ENCODE measurements around the gene LIPE. TPM values are rescaled to one million over a fixed set of nuclear protein-coding genes. Genes with fewer than 3 reads are reported as not detected.

LIPE gene
- total RNA-seq, 1 donor from 2014 or later = 9.1 TPM

GRCh38 chr19:42443944-42444398 lies 16.8 kb upstream of the LIPE start:
- no peak for DNase-seq (ENCODE audit: low read depth, low spot score)

DNA sequence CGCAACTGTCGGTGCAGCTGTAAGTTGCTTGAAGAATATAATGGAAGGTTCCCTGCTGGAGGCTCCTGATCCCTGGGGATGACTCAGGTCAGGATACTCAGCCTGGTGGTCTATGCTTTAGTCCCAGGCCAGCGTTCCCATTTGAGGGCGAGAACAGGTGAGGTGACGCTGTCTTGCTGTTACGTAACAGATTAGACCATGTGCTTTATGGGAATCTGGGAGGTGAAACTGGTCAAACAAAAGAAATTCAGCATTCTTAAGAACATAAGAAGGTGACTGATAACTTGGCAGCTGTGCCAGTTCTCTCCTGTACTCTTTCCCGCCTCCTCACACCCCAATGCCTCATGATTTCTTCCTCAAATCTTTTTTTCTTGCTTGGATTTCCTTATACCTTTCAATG lies 15.6 kb upstream of the LIPE start, which contains the start of gene CXCL17:
CXCL17 (minus strand) TSS at position 114 of the 400 bp plus-strand sequence. CDS start 114 bp downstream, outside the sequence.
- no peak for DNase-seq (ENCODE audit: low read depth, low spot score)

DNA sequence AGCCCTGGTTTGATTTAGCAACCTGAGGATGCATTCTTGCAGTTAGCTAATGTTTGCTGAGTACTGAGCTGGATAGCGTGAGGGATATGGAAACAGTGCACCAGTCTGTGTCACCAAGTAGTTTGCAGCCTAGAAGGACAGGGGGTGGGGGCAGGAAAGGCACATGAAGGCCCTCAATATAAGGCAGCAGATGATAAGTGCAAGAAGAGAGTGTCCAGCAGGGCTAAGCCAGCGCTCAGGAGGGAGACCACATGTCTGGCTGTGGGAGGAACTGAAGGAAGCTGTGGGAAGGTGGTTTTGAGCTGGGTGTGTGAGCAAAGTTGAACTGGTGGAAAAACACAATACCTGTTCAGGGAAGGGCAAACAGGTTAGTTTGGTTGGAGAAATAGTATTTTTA lies 13.9 kb upstream of the LIPE start:
- no peak for DNase-seq (ENCODE audit: low read depth, low spot score)

DNA sequence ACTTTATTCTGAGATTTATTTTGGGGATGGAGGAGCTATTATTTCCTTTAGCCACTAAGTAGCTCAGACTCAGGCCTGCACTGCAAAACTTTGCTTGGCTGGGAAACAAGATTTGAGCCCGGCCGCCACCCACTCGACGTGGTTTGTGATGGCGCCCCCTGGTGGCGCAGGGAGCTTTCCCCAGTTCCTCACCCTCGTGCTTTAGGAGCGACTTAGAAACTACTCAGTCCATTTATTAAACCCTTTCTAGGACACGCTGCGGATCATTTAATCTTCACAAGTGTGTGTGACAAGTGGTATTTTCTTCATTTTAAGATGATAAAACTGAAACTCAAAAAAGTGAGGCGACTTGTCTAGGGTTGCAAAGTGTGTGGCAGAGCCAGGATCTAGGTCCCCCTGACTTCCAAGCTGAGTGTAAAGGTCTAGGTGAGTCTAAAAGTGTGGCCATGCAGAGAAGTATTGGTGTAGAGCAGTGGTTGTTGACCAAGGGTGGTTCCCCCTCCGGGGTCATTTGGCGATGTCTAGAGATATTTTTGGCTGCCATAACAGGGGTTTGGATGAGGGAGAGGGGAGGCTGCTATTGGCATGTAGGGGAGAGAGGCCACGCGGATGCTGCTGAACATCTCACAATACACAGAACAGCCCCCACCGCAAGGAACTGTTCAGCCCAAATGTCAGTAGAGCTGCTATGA lies 13.3 kb upstream of the LIPE start:
- DNase-seq (ENCODE audit: low read depth, low spot score) = no peak

DNA sequence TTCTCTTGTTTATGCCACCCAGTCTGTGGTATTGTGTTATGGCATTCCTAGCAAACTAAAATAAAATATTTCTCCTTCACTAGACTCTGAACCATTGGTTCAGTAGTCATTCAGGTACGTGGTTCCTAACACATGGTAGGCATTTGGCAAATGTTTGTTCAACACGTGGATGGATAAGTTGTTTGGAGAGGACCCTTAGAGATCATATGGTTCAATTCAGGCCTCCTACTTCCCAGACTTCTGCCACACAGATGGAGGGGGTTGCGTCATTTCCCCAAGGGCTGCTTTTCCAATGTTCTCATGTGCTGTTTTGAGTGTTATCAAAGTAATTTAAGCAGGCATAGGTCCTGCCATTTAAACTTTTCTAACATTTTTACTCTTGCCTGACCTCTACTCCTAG lies 8.8 kb upstream of the LIPE start:
- no peak for DNase-seq (ENCODE audit: low read depth, low spot score)

DNA sequence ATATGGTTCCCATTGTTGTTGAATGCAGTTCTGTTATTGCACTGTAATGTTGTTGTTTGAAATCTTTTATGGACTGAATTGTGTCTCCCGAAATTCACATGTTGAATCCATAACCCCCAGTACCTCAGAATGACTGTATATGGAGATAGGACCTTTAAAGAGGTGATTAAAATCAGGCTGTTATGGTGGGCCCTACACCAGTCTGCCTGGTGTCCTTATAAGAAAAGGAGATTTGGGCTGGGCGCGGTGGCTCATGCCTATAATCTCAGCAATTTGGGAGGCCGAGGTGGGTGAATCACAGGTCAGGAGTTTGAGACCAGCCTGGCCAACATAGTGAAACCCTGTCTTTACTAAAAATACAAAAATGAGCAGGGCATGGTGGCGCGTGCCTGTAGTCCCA lies 8.1 kb upstream of the LIPE start:
- DNase-seq (ENCODE audit: low read depth, low spot score) = no peak

DNA sequence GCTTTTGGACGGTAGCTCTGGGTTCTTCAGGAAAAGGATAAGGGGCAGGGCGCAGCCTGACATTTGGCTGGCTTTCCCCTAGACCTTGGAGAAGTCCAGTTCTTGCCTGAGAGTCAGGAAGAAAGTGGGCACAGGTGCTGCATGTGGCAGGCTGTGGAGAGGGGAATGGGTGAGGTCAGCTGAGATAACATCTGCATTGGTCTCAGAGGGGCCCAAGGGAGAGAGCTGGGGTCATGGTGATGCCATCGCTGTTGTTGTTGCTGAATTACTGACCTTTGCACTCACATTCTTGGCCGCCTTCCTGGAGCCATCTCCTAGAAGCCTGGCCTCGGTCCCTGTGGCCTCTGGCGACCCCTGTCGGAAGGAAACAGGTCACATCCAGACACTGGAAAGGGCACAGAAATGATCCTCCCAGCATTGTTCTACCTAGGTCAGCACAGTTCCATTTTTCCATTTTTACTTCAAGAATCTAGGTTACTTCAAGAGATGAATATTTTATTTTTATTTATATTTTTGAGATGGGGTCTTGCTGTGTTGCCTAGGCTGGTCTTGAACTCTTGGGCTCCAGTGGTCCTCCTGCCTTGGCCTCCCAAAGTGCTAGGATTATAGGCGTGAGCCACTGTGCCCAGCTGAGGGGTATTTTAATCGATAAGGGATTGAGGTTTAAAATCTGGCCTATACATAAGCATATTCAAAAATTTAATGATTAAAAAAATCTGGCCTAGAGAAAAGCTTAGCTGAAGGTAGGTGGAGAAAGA lies 6.5 kb upstream of the LIPE start:
- DNase-seq (ENCODE audit: low read depth, low spot score) = no peak

DNA sequence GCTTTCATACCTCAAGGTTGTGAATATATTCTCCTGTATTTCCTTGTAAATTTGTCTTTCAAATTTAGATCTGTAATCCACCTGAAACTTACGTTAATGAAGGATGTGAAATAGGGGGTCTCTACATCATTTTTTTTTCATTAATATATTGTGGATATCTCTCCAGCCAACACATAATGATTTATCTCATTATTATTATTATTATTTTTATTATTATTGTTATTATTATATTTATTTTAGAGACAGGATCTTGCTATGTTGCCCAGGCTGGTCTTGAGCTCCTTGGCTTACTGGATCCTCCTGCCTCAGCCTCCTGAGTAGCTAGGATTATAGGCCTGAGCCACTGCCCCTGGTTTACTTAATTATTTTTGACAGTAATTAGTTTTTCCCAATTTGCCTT lies 4.3 kb upstream of the LIPE start:
- DNase-seq (ENCODE audit: low read depth, low spot score) = no peak

DNA sequence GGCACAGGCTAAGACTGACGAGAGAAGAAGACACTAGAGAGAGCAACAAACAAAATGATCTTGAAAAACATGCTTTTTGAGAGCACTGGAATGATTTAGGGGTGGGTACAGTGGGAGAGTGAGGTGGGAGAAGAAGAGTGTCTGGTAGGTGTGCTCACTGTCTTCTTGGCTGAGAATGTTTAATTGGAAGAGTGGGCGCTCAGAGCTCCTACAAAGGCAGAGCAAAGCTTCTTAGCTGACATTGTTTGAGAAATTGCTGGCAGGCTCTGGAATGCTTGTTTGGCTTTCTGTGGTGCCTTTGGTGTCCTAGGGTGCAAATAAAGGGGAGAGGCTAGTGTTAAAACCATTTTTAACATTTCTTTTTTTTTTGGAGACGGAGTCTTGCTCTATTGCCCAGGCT lies 1.5 kb upstream of the LIPE start:
- DNase-seq (ENCODE audit: low read depth, low spot score) = no peak

GRCh38 chr19:42426643-42427042 lies 545 bp downstream of the LIPE start:
- DNase-seq (ENCODE audit: low read depth, low spot score) = no peak

DNA sequence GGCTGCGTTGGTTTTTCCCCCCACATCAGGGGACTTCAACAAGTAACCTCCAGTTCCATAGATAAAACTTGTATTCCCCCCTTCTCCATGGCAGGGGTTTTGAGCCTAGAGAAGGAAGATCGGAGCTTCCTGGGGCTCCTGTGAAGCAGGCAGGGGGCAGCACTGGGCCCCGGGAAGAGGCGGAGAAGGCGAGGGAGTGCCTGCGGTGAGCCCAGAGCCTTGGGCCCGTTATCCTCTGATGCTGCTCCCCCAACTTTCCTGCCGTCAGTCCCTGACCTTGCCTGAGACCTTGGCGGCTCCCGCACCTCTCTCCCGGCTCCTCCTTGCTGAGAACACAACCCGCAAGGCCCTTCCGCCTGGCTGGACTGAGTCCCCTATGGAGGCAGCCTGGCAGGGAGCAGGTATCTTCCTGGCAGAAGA lies 2.5 kb downstream of the LIPE start:
- DNase-seq (ENCODE audit: low read depth, low spot score) = no peak

DNA sequence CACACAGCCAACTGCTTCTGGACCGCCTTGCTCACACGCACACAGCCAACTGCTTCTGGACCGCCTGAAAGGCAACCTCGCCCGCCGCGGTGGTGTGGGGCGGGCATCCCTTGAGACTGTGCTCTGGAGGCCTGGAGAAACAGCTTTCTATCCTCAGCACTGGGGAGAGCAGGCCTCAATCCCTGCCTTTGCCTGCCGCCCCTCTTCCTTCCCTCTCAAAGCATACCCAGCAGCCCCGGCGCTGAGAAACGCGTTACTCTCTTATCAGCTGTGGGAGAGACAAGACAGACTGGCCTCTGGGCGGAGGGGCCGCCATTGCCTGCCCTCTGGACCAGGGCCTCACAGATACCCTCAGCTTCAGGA lies 2.9 kb downstream of the LIPE start:
- no peak for DNase-seq (ENCODE audit: low read depth, low spot score)

- DNase-seq (ENCODE audit: low read depth, low spot score) = peak; percentile 77
These were observed 3.5 kb downstream of the LIPE start for GRCh38 chr19:42423462-42424344.

DNA sequence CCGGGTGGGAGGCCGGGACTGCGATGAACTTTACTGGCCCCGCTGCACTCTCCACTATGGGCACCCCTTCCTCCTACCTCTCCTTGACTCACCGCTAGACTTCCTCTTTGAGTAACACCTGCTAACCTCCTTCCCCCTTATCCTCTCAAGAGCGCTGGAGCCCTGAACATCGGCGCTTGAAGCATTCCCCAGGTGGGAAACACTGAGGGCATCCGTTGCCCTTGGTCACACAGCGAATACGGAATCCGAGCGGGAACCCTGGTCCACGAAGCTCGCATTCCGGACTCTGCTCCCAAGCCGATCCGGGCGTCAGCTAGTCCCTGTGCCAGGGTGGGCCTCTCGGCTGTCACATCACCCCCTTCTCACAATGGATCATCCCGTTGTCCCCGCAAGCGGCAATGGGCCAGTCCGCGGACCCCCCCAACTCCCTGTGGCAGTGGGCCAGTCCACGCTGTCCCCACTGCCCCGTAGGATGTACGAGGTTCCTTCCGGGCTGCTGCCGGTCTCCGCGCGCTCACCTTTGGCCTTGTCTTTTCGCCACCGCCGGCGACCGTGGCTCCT lies 4.2 kb downstream of the LIPE start:
- no peak for DNase-seq (ENCODE audit: low read depth, low spot score)

DNA sequence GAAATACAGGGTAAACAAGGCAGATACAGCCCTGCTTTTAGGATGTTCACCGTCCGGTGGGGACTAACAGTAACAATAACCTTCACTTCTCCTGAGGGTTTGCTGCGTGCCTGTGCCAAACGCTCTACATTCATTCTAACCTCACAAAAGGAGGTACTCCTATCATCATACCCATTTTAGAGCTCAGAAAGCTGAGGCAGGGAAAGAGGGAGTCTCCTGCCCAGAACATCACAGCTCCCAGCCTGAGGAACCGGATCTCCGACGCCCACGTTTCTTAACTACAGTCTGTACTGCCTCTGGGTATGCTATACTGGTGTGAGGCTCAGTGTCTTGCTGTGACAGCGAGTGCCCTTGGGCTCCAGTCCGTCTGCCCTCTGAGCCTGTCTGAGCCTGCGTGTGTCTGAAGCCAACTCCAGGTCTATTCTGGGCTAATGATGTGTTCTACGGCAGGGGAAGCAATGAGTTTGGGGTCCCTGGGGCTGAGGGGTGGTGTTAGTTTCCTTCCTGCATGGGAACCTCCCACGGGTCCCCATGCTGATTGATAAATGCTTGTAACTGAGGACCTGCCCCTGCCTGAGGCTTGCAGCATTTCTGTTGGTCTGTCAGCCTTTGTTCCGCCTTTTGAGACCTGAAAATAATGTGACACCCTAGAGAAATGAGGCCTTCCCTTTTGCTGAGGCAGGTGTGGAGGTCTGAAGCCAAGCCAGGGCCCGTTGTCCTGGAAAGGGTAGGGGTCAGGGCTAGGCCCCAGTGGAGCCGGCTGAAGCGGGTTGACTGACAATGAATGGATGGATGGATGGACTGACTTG lies 4.9 kb downstream of the LIPE start:
- DNase-seq (ENCODE audit: low read depth, low spot score) = no peak

DNA sequence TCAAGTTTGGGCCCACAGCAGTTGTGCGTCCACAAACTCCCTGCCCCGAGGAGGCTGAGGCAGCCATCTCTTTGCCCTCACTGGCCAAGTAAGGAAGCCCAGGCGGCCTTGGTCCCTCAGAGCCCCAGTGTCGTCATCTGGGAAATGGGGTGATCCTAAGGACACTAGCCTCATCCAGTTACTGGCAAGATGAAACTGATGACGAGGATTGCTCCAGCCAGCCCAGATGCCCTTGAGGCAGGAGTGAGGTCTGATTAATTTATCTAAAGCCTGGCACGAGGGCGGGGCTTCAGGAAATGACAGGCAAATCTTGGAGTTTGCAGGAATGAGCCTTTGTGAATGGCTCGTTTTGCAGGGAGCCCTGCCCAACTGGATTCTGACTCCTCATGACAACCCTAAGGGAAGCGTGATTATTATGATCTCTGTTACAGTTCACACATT lies 5.6 kb downstream of the LIPE start:
- peak; percentile 52 for DNase-seq (ENCODE audit: low read depth, low spot score)

- no peak for DNase-seq (ENCODE audit: low read depth, low spot score)
These were observed 6.1 kb downstream of the LIPE start for GRCh38 chr19:42421101-42421500.

DNA sequence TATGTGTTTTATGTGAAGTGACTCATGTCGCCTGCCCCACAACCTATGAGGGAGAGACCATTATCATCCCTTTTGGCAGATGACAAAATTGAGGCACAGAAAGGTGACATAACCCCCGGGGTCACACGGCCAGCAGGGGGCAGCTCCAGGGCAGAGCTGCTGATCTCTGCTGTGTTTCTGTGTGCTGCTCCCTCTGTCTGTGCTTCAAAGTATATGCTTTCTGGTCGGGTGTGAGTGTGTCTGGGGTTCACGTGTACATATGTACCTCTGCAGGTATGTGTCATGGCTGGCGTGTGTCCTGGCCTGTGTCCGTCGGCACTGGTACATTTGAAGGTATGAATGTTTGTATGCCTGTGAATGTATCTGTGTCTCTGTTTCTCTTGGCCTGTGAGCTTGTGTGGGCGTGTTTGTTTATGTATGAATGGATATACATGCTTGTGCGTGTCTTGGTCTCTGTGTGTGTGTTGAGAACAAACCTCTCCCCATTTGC lies 7.1 kb downstream of the LIPE start:
- no peak for DNase-seq (ENCODE audit: low read depth, low spot score)

DNA sequence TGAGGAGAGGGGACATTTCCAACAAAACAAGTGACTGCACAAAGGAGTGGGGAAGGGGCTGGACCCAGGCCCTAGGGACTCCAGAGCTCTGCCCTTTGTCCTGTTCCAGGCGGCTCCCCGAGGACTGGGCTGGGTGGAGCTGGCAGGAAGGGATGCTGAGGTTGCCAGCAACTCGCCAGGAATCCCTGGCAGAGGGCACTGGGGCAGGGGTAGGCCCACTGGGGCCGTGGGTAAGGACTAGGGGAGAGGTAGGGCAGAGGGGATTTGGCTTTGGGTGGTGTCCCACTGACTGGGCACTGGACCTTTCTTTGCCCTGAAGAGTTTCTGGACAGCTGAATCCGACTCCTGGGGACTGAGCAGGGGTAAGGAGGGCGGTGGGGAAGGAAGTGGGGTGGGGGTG lies 7.9 kb downstream of the LIPE start:
- DNase-seq (ENCODE audit: low read depth, low spot score) = no peak

- no peak for DNase-seq (ENCODE audit: low read depth, low spot score)
These were observed 14.5 kb downstream of the LIPE start for GRCh38 chr19:42412661-42413076.

DNA sequence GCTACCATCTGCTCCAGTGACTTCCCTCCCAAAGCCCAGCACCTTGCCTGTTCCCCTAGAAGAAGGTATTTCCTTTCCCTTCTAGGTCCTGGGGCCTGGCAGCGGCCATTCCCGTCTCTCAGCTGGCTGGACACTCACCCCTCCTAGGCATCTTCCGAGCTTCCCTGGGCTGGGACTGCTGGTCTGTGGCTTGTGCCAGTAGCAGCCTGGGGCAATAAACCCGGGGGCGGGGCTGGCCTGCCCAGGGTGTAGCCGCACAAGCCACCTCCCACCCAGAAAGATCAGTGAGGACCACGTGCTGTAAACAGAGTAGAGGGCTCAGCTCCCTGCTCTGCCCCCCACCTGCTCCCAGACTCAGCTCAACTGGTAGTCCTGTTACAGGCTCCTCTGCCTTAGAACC lies 15.0 kb downstream of the LIPE start:
- no peak for DNase-seq (ENCODE audit: low read depth, low spot score)

All from pulmonary artery endothelial cell (primary cell).